Stimulated activated naive CD8-positive, alpha-beta T cell treated with anti-CD3 and anti-CD28 coated beads, Interleukin-15, amount 100 ng/mL, for 72 hours (primary cell): ENCODE results near the gene ZNF433.

Experiments
- ATAC-seq: fragments of 150-1000 bp; cut with Tn5 transposase; 2 replicates; pipeline ENCODE4 v1.10.0; 2021; ENCODE audit warnings: mild to moderate bottlenecking, moderate library complexity
- DNase-seq, 2 donors: peaks; one replicate each; pipeline ENCODE4 v3.0.0; 2021 to 2022
- H3K27ac Mint-ChIP-seq, 2 donors: one replicate each; pipeline ENCODE4 v1.8.0; 2022; ENCODE audit warnings: mild to moderate bottlenecking in 2 of 2, mixed read lengths in 2 of 2, moderate library complexity in 2 of 2
- H3K27me3 Mint-ChIP-seq: one replicate; pipeline ENCODE4 v1.8.0; 2022; ENCODE audit warnings: mixed read lengths
- H3K4me1 Mint-ChIP-seq: one replicate; pipeline ENCODE4 v1.8.0; 2022; ENCODE audit warnings: mild to moderate bottlenecking, mixed read lengths
- H3K4me3 Mint-ChIP-seq, 2 donors: one replicate each; pipeline ENCODE4 v1.8.0; 2022; ENCODE audit warnings: mild to moderate bottlenecking in 2 of 2, mixed read lengths in 2 of 2, moderate library complexity in 1 of 2
- H3K9me3 Mint-ChIP-seq, 2 donors: one replicate each; pipeline ENCODE4 v1.8.0; 2022; ENCODE audit warnings: mixed read lengths in 2 of 2

ZNF433 gene

DNA sequence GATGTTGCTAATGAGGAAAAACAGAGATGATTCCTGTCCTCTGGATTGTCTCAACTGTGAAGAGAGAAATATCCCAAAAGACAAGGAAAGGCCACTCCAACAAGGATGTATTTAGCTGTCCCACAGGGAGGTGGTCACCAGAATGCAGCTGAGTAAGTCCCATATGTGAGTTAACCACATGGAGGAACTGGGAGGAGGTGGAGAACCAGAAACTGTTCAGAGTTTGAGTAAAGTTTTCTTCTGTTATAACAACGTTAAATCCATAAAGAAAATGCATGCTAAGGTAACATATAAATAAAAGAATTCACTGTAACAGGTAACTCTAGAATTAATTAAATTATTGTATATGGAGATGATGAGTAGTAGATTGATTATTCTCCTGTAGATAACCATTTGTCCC, 65.3 kb downstream of the ZNF433 start:
- H3K27ac Mint-ChIP-seq = no peak overlapping the region
- no peak for ATAC-seq

DNA sequence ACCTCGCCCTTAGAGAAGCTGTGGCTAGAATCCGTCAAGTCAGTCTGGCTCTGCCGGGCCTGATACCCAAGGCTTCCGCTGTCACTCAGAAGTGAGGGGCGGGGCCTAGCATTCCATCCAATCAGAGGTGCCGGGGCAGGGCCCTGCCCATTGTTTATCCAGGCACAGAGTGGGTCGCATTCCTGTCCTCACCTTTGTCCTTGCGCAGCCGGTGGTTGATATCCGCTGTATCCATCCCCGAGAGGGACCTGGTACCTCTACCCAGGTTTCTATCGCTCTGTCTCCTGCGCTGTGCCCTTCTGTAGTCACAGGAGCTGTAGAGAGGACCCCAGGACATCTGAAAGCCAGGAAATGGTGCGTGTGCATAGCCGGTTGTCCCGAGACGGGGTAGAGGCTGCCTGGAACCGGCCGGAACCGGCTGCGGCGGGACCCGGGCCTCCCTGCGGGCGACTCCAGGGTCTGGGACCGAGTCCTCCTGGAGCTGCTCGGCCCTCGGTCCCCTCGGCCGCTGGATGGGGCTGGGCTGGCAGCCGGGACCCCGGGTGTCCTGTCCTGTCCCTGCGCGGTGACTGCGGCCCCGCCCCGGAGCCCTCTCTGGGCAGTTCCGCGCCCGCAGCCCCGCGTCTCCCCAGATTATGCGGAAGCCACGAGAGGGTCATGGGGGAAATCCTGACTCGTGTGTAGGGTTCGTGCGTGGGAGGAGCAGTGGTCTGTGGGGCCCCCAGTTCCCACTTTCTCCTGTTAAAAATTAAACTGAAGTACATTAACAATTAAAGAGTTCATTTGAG, 70.4 kb downstream of the ZNF433 start, which contains the start of gene ZNF763:
Gene ZNF763 (plus strand): TSS at position 183 of the 788 bp plus-strand sequence. CDS start 169 bp downstream, at position 352.
- peak; percentile 97 for ATAC-seq
- peak within 1 kb of the TSS; percentile 85 to 86 for H3K27ac Mint-ChIP-seq
- DNase-seq = peak; percentile 86 to 89
- H3K4me3 Mint-ChIP-seq = peak within 1 kb of the TSS; percentile 91 to 96
- peaks cover 36% of the 10 kb centered on the region for H3K4me1 Mint-ChIP-seq
- H3K27me3 Mint-ChIP-seq = no peaks in the 10 kb centered on the region
- H3K9me3 Mint-ChIP-seq = peaks cover 0 to 10% of the 10 kb centered on the region in 2 donors

More for the DNA sequence above, 65.3 kb downstream of the ZNF433 start:
- Mint-ChIP-seq H3K9me3 (peaks cover 7 to 14% of the 10 kb centered on the region in 2 donors), H3K4me3 (no peak overlapping the region), H3K27me3 (no peaks in the 10 kb centered on the region), H3K4me1 (peaks cover 13% of the 10 kb centered on the region)
- DNase-seq = no peak
